IPS-NIHi7 (cell line): ENCODE data around the gene ATG4B.

ENCODE experiments used
- DNase-seq: peaks from one replicate; pipeline ENCODE4 v3.0.0; 2012; ENCODE audit warnings: mixed read lengths; ENCODE audit errors: extremely low spot score

The ATG4B gene

GRCh38 chr2:241690202-241690717, 52.8 kb downstream of the ATG4B start:
- DNase-seq = no peak

DNA sequence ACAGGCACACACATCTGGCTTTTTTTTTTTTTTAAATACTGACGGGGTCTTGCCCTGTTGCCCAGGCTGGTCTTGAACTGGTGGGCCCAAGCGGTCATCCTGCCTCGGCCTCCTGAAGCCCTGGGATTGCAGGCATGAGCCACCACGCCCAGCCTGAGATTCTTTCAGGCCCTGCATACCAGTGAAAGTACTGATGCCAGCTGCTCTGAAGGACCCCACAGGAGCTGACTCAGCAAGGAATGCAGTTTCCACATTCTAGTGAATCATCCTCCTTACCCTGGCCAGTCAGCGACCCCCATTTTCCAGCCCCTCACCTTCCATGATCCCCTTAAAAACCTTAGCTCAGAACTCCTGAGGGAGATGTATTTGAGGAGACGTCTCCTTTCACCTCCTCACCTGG, 55.0 kb downstream of the ATG4B start:
- no peak for DNase-seq

GRCh38 chr2:241695651-241696050, 58.2 kb downstream of the ATG4B start:
- DNase-seq = no peak

- DNase-seq = no peak
Measured at GRCh38 chr2:241701149-241701398, 63.6 kb downstream of the ATG4B start.

DNA sequence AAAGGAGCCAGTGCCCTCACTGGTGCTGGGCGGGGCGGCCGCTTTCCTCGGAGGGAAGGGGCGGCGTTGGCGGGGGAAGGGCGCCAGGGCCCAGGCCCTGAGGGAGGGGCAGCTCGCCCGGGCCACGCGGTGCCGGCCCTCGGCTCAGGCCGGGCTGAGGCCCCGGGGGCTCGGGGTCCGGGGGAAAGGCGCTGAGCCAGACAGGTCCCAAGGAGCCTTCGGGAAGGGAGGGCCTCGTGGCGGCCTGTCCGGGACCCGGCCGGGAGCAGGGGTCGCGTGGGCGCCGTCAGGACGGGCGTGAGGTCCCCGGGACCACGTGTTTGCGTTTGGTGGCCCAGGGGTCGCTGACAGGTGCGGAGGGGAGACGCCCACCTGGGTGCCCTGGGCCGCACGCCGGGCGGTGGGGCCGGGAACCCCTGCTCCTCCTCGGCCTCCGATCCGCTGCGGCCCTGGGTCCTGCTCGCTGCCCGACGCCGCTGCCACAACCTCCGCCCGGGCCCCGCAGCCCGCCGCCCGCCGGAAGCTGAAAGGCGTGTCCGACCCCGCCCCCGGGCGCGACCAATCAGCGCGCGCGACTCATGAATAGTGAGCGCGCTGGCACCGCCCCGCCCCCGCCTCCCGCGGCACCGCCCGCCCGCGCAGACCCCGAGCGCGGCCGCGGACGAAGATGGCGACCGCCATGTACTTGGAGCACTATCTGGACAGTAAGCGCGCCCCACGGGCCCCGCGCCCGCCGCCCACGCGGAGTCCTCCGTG, 64.1 kb downstream of the ATG4B start, which contains the start of gene ING5:
Gene ING5, plus strand, starts transcription at position 641 of the 756 bp plus-strand sequence. Its CDS starts 27 bp downstream, at position 668.
- DNase-seq = peak; percentile 92

- peak; percentile 94 for DNase-seq
Measured at GRCh38 chr2:241702155-241703031, 64.9 kb downstream of the ATG4B start.

DNA sequence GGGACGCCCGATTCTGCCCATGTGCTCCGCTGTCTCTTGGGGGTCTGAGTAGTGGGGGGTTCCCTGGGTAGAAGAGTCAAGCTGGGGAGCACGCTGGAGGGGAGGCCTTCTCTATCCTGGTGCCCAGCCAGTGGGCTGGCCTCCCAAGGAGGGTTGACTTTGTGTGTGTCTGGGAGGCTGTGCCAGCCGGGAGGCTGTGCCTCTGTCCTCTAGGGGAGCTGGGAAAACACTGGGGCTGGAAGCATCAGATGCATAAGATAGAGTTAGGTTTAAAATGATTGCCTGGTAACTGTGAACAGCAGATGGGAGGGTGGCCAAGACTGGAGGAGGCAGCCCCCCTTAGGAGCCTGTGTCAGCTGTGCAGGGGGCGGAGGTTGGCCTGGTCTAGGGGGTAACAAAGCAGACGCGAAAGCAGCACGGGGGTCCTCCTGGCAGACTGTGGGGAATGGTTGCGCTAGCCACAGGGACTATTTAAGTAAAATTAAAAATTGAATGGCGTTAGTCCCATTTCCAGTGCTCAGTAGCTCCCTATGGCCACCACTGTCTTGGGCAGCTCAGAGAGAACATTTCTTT, 65.6 kb downstream of the ATG4B start:
- DNase-seq = no peak

- no peak for DNase-seq
Measured at GRCh38 chr2:241706537-241706936, 69.0 kb downstream of the ATG4B start.

- no peak for DNase-seq
Measured at GRCh38 chr2:241708879-241709278, 71.4 kb downstream of the ATG4B start.

- no peak for DNase-seq
Measured at GRCh38 chr2:241719093-241719492, 81.6 kb downstream of the ATG4B start.

GRCh38 chr2:241720099-241720498, 82.6 kb downstream of the ATG4B start:
- no peak for DNase-seq

- DNase-seq = no peak
Measured at GRCh38 chr2:241720560-241720959, 83.1 kb downstream of the ATG4B start.

DNA sequence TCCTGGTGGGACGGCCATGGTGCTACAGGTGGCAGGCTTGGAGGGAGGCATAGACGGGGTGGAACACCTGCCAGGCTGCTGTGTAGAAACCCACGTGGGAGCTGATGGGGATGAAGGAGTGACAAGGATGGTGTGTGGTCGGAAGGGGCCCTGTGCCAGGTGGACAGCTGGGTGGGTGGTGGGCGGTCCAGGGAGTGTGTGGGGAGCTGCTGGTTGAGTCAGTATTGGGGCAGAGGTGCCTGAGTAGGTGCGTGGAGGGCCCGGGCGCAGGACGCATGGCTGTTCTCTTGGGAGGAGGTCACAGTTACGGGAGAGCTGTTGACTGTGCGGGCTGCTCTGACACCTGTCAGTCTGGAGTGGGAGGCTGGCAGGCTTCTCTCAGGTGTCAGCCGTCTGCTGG, 84.4 kb downstream of the ATG4B start:
- DNase-seq = no peak

DNA sequence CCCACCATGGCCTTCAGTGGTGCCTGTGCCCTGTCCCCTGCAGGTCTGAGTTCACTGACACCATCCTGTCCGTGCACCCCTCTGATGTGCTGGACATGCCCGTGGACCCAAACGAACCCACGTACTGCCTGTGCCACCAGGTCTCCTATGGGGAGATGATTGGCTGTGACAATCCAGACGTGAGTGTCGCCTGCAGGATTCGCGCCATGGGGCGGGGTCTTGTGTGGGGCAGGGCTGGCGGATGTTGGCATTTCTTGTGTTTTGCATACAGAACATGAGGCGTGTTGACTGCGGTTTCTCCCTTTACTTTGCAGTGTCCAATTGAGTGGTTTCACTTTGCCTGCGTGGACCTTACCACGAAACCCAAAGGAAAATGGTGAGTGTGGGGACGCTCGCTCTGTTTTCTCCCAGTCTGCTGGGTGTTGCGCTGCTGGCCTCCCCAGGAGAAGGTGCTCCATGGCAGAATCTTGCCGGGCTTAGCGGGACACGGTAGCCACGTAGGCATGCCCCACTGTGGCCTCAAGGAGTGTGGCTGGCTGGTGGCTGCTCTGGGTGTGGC, 85.5 kb downstream of the ATG4B start:
- DNase-seq = no peak
